GM21528 (cell line): ENCODE results near the gene RNASE12.
A peak's percentile ranks its signal among the peaks of the same experiment; 100 is the strongest.
"Not testable (repeated sequence)": the region's sequence is repeated elsewhere in the genome, so short reads cannot be mapped to it uniquely, and the experiment has no call there.

Experiments
- ATAC-seq: cut with Tn5 transposase; IDR thresholded peaks from one replicate; pipeline ENCODE4 v1.9.1; 2021; ENCODE audit warnings: mild to moderate bottlenecking, moderate library complexity; ENCODE audit not compliant: unreplicated experiment, low FRiP score

Gene RNASE12

GRCh38 chr14:20614038-20614840 is 23.1 kb upstream of the RNASE12 start:
- ATAC-seq = peak; percentile 4

- ATAC-seq = peak; percentile 64
Observed at GRCh38 chr14:20613094-20614037, 22.2 kb upstream of the RNASE12 start.

GRCh38 chr14:20612403-20612802 is 21.2 kb upstream of the RNASE12 start:
- ATAC-seq = no peak

- ATAC-seq = no peak
Observed at GRCh38 chr14:20611277-20611676, 20.1 kb upstream of the RNASE12 start.

- ATAC-seq = no peak
Observed at GRCh38 chr14:20610002-20610765, 19.0 kb upstream of the RNASE12 start.

- peak; percentile 24 for ATAC-seq
Observed at GRCh38 chr14:20609215-20610001, 18.2 kb upstream of the RNASE12 start.

GRCh38 chr14:20608383-20609110 is 17.4 kb upstream of the RNASE12 start:
- no peak for ATAC-seq

- ATAC-seq = no peak
Observed at GRCh38 chr14:20607617-20608016, 16.4 kb upstream of the RNASE12 start.

- ATAC-seq = no peak
Observed at GRCh38 chr14:20606902-20607242, 15.7 kb upstream of the RNASE12 start.

GRCh38 chr14:20606190-20606901 is 15.2 kb upstream of the RNASE12 start:
- ATAC-seq = no peak

GRCh38 chr14:20603813-20604690 is 12.9 kb upstream of the RNASE12 start:
- no peak for ATAC-seq

GRCh38 chr14:20602583-20602982 is 11.4 kb upstream of the RNASE12 start:
- no peak for ATAC-seq

- ATAC-seq = no peak
Observed at GRCh38 chr14:20601522-20601921, 10.3 kb upstream of the RNASE12 start.

GRCh38 chr14:20597108-20597507 is 5.9 kb upstream of the RNASE12 start:
- no peak for ATAC-seq

GRCh38 chr14:20595726-20596125 is 4.5 kb upstream of the RNASE12 start:
- ATAC-seq = not testable (repeated sequence)

- ATAC-seq = no peak
Observed at GRCh38 chr14:20592574-20592973, 1.4 kb upstream of the RNASE12 start.

- ATAC-seq = no peak
Observed at GRCh38 chr14:20587489-20588154, 3.6 kb downstream of the RNASE12 start, which contains the start of gene RNASE11. Gene RNASE11, minus strand, starts transcription at chr14:20588001.
